Activated T-cell treated with anti-CD3 and anti-CD28 coated beads, Interleukin-2, amount 50 U/mL, for 48 hours (primary cell): ENCODE data around the gene PALD1.
A peak's percentile ranks its signal among the peaks of the same experiment; 100 is the strongest.
"Not testable (repeated sequence)": the region's sequence is repeated elsewhere in the genome, so short reads cannot be mapped to it uniquely, and the experiment has no call there.

Source experiments
- DNase-seq, 2 experiments: peaks; one replicate each; pipeline ENCODE4 v3.0.0-alpha.2; 2020

The PALD1 gene

GRCh38 chr10:70592746-70593512, 114.4 kb downstream of the PALD1 start:
- peak; percentile 13 to 14 for DNase-seq

GRCh38 chr10:70593513-70593890, 114.9 kb downstream of the PALD1 start:
- DNase-seq = peak; percentile 11 to 13

GRCh38 chr10:70594161-70594560, 115.6 kb downstream of the PALD1 start:
- peak; percentile 17 to 18 for DNase-seq

GRCh38 chr10:70595566-70596016, 117.0 kb downstream of the PALD1 start:
- DNase-seq = peak; percentile 11 to 15

GRCh38 chr10:70596110-70596798, 117.7 kb downstream of the PALD1 start:
- peak; percentile 7 to 18 for DNase-seq

GRCh38 chr10:70596860-70597809, 118.6 kb downstream of the PALD1 start:
- peak; percentile 6 to 12 for DNase-seq

GRCh38 chr10:70597856-70598815, 119.6 kb downstream of the PALD1 start:
- peak in 1 of 2 experiments; percentile 14 for DNase-seq

GRCh38 chr10:70598857-70599295, 120.3 kb downstream of the PALD1 start:
- peak in 1 of 2 experiments; percentile 11 for DNase-seq

GRCh38 chr10:70599319-70599718, 120.8 kb downstream of the PALD1 start:
- DNase-seq = no peak

GRCh38 chr10:70599791-70600190, 121.2 kb downstream of the PALD1 start:
- DNase-seq = peak in 1 of 2 experiments; percentile 13

GRCh38 chr10:70600512-70601395, 122.2 kb downstream of the PALD1 start:
- peak in 1 of 2 experiments; percentile 9 for DNase-seq

GRCh38 chr10:70601746-70602145, 123.2 kb downstream of the PALD1 start:
- no peak for DNase-seq

GRCh38 chr10:70602665-70603448, 124.3 kb downstream of the PALD1 start, which contains the start of gene PRF1:
Gene PRF1, minus strand, starts transcription at chr10:70602741. Its CDS starts 1,839 bp downstream, at chr10:70600902.
- peak; percentile 84 to 87 for DNase-seq

- DNase-seq = peak; percentile 59 to 66
These were observed 124.9 kb downstream of the PALD1 start for GRCh38 chr10:70603449-70603801.

GRCh38 chr10:70604106-70604505, 125.5 kb downstream of the PALD1 start:
- DNase-seq = no peak

- DNase-seq = no peak
These were observed 126.6 kb downstream of the PALD1 start for GRCh38 chr10:70605161-70605560.

- no peak for DNase-seq
These were observed 129.4 kb downstream of the PALD1 start for GRCh38 chr10:70607936-70608335.

GRCh38 chr10:70613941-70614340, 135.4 kb downstream of the PALD1 start:
- DNase-seq = no peak

GRCh38 chr10:70614364-70614763, 135.8 kb downstream of the PALD1 start:
- DNase-seq = not testable (repeated sequence)

- no peak for DNase-seq
These were observed 136.6 kb downstream of the PALD1 start for GRCh38 chr10:70615211-70615610.
